Renal pelvis (tissue), 4 donors: ENCODE measurements around the gene COG2. TPM values are rescaled to one million over a fixed set of nuclear protein-coding genes. Genes with fewer than 3 reads are reported as not detected.
"Not testable (repeated sequence)": the region's sequence is repeated elsewhere in the genome, so short reads cannot be mapped to it uniquely, and the experiment has no call there.

Experiments
- DNase-seq: peaks from one replicate; pipeline ENCODE4 v3.0.0-alpha.2; 2013
- polyA plus RNA-seq, 3 donors: library from polyadenylated mRNA; unstranded; fragments of 120-200 nt; gene quantifications; one replicate each; pipeline ENCODE4 v1.2.1, GENCODE V29; 2013; ENCODE audit not compliant: insufficient read length in 3 of 3

The COG2 gene
- polyA plus RNA-seq, 3 donors: 31.6 to 39.0 (median 36.0) TPM

- no peak for DNase-seq
Measured at GRCh38 chr1:230621324-230622030, 20.8 kb upstream of the COG2 start.

GRCh38 chr1:230622151-230622550 is 20.1 kb upstream of the COG2 start:
- no peak for DNase-seq

- no peak for DNase-seq
Measured at GRCh38 chr1:230624097-230624713, 18.1 kb upstream of the COG2 start.

- DNase-seq: no peak
Measured at GRCh38 chr1:230626232-230626631, 16.0 kb upstream of the COG2 start.

- DNase-seq: no peak
Measured at GRCh38 chr1:230627767-230628166, 14.5 kb upstream of the COG2 start.

GRCh38 chr1:230629511-230629910 is 12.8 kb upstream of the COG2 start:
- no peak for DNase-seq

GRCh38 chr1:230631477-230631876 is 10.8 kb upstream of the COG2 start:
- no peak for DNase-seq

- DNase-seq: peak; percentile 40
Measured at GRCh38 chr1:230632273-230632873, 9.9 kb upstream of the COG2 start.

GRCh38 chr1:230633469-230633868 is 8.8 kb upstream of the COG2 start:
- no peak for DNase-seq

- DNase-seq: no peak
Measured at GRCh38 chr1:230634384-230634783, 7.9 kb upstream of the COG2 start.

- DNase-seq: no peak
Measured at GRCh38 chr1:230636575-230637148, 5.6 kb upstream of the COG2 start.

GRCh38 chr1:230639714-230640209 is 2.5 kb upstream of the COG2 start:
- no peak for DNase-seq

- DNase-seq: no peak
Measured at GRCh38 chr1:230641346-230641745, 935 bp upstream of the COG2 start.

GRCh38 chr1:230641900-230642262 is 400 bp upstream of the COG2 start:
- no peak for DNase-seq

- DNase-seq: no peak
Measured at GRCh38 chr1:230643908-230644307, 1.6 kb downstream of the COG2 start.

- no peak for DNase-seq
Measured at GRCh38 chr1:230646710-230647302, 4.5 kb downstream of the COG2 start.

GRCh38 chr1:230647321-230647720 is 5.0 kb downstream of the COG2 start:
- no peak for DNase-seq

GRCh38 chr1:230648114-230648513 is 5.8 kb downstream of the COG2 start:
- no peak for DNase-seq

- no peak for DNase-seq
Measured at GRCh38 chr1:230650300-230650699, 8.0 kb downstream of the COG2 start.

GRCh38 chr1:230651235-230651634 is 9.0 kb downstream of the COG2 start:
- no peak for DNase-seq

GRCh38 chr1:230656719-230657118 is 14.4 kb downstream of the COG2 start:
- DNase-seq: not testable (repeated sequence)

- DNase-seq: not testable (repeated sequence)
Measured at GRCh38 chr1:230658103-230658502, 15.8 kb downstream of the COG2 start.

- DNase-seq: no peak
Measured at GRCh38 chr1:230658691-230659090, 16.4 kb downstream of the COG2 start.
